Measurements from ENCODE around the gene REXO5.
A peak's percentile ranks its signal among the peaks of the same experiment; 100 is the strongest.
"Not testable (repeated sequence)": the region's sequence is repeated elsewhere in the genome, so short reads cannot be mapped to it uniquely, and the experiment has no call there.

REXO5 gene

GRCh38 chr16:20862162-20862960 lies 56.0 kb downstream of the REXO5 start:
- H3K4me3 Mint-ChIP-seq: no peak overlapping the region
- TF ChIP-seq, protein P1, sequence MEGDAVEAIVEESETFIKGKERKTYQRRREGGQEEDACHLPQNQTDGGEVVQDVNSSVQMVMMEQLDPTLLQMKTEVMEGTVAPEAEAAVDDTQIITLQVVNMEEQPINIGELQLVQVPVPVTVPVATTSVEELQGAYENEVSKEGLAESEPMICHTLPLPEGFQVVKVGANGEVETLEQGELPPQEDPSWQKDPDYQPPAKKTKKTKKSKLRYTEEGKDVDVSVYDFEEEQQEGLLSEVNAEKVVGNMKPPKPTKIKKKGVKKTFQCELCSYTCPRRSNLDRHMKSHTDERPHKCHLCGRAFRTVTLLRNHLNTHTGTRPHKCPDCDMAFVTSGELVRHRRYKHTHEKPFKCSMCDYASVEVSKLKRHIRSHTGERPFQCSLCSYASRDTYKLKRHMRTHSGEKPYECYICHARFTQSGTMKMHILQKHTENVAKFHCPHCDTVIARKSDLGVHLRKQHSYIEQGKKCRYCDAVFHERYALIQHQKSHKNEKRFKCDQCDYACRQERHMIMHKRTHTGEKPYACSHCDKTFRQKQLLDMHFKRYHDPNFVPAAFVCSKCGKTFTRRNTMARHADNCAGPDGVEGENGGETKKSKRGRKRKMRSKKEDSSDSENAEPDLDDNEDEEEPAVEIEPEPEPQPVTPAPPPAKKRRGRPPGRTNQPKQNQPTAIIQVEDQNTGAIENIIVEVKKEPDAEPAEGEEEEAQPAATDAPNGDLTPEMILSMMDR (IDR thresholded peaks at IDR 0.05; ENCODE audit: unreplicated experiment in 3 of 3): no peak
- peaks cover 42% of the 10 kb centered on the region for H3K36me3 Mint-ChIP-seq (ENCODE audit: low read depth)
- peaks cover 17% of the 10 kb centered on the region for H3K4me1 Mint-ChIP-seq
- no peaks in the 10 kb centered on the region for H3K27me3 Mint-ChIP-seq (ENCODE audit: low read depth)
- H3K9me3 Mint-ChIP-seq: no peaks in the 10 kb centered on the region
- no peak overlapping the region for H3K27ac Mint-ChIP-seq

GRCh38 chr16:20864376-20864775 lies 58.0 kb downstream of the REXO5 start:
- peaks cover 34% of the 10 kb centered on the region for H3K4me1 Mint-ChIP-seq
- H3K9me3 Mint-ChIP-seq; H3K4me3 Mint-ChIP-seq; H3K27me3 Mint-ChIP-seq (ENCODE audit: low read depth): not testable (repeated sequence)
- peak overlapping the region in 2 of 3 experiments; percentile 18 to 37 for H3K27ac Mint-ChIP-seq
- peaks cover 42% of the 10 kb centered on the region for H3K36me3 Mint-ChIP-seq (ENCODE audit: low read depth)

DNA sequence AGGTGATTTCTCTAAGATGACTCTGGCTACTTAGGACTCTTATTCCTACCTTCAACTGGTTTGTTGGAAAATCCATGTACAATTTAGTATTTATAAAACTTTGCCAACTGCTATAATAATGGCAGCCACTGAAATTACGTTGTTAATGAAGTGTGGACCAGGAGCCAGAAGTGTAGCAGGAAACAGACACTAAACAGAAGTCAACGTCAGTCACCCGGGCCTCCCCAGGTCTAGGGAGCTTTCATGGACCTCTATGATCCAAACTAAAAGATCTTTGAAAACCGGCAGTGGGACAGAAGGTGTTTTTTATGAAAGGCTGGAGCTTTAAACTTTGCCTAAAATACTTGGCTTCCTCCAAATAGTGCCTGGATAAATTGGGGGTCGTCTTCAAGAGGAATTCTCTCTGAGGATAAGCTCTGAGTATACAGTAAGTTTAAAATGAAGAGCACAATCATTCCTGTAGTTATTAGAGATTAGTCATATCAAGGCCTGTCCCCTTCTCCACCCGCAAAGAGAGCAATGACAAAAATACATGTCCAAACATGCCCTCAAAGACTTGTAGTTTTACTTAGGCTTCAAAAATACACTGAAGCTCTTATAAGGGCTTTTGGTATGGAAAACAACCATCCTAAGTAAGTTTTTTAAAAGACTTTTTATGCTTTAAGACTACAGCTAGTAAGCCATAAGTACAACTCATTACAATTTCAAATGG lies 59.2 kb downstream of the REXO5 start:
- H3K9me3 Mint-ChIP-seq: no peaks in the 10 kb centered on the region
- peaks cover 33% of the 10 kb centered on the region for H3K36me3 Mint-ChIP-seq (ENCODE audit: low read depth)
- no peaks in the 10 kb centered on the region for H3K27me3 Mint-ChIP-seq (ENCODE audit: low read depth)
- TF ChIP-seq, protein P1 (IDR thresholded peaks at IDR 0.05; ENCODE audit: unreplicated experiment in 3 of 3): no peak
- H3K4me3 Mint-ChIP-seq: no peak overlapping the region
- H3K4me1 Mint-ChIP-seq: peaks cover 38% of the 10 kb centered on the region
- H3K27ac Mint-ChIP-seq: peak overlapping the region in 2 of 3 experiments; percentile 12 to 19

DNA sequence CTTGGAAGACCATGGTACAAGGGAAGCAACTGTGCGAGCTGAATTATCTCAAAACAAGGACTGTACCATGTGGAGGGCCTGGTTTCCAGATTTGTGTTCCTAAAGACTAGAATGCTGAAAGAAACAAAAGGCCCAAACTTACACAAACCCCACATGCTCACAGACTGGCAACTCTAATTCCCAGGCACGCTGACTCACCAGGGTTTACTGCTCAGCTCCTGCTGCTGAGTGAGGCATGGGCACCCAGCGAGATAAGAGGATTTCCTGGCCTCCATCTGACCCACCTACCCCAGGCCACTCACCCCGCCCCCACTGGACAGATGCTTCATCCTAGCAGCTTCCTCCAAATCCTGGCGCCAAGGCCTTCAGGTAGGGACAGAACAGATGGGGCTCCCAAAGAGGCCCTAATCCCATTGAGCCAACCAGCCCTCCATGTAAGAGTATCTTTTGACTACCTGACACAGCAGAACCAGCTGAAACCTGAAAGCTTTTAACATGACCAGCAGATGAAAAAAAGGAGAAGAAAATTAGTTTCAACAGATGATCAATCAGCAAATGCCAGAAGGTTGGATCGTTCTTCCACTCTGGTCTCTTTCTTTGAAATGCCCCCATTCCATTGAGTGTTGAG lies 59.9 kb downstream of the REXO5 start:
- Mint-ChIP-seq H3K4me1 (peaks cover 45% of the 10 kb centered on the region), H3K27me3 (ENCODE audit: low read depth) (no peaks in the 10 kb centered on the region), H3K27ac (peak overlapping the region in 2 of 3 experiments; percentile 32 to 48), H3K9me3 (no peaks in the 10 kb centered on the region), H3K4me3 (no peak overlapping the region), H3K36me3 (ENCODE audit: low read depth) (peaks cover 28% of the 10 kb centered on the region)
- TF ChIP-seq, protein P1 (IDR thresholded peaks at IDR 0.05; ENCODE audit: unreplicated experiment in 3 of 3): no peak

DNA sequence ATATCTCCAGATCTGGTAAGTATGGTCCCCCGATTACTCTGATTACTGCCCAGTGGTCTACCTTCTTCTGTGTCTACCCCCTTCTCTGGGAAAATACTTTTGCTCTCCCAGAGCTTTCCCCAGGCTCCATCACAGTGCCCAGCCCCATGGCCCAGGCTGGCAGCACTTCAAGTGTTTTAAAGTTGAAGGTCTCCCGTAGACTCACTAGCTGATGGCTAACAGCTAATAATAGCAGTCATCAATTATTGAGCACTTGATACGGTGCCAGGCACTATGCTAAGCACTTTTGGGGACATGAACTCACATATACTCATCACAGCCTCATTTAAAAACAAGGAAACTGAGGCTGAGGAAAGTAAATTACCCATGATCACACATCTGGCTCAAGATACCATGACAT lies 60.5 kb downstream of the REXO5 start:
- peaks cover 23% of the 10 kb centered on the region for H3K36me3 Mint-ChIP-seq (ENCODE audit: low read depth)
- no peaks in the 10 kb centered on the region for H3K9me3 Mint-ChIP-seq
- H3K27ac Mint-ChIP-seq: peak overlapping the region in 2 of 3 experiments; percentile 48 to 56
- H3K4me1 Mint-ChIP-seq: peaks cover 49% of the 10 kb centered on the region
- H3K27me3 Mint-ChIP-seq (ENCODE audit: low read depth): no peaks in the 10 kb centered on the region
- TF ChIP-seq, protein P1 (IDR thresholded peaks at IDR 0.05; ENCODE audit: unreplicated experiment in 3 of 3): no peak
- H3K4me3 Mint-ChIP-seq: no peak overlapping the region

- Mint-ChIP-seq H3K27me3 (ENCODE audit: low read depth) (no peaks in the 10 kb centered on the region), H3K9me3 (no peaks in the 10 kb centered on the region), H3K4me3 (no peak overlapping the region), H3K4me1 (peaks cover 54% of the 10 kb centered on the region), H3K27ac (no peak overlapping the region), H3K36me3 (ENCODE audit: low read depth) (peaks cover 16% of the 10 kb centered on the region)
- TF ChIP-seq, protein P1 (IDR thresholded peaks at IDR 0.05; ENCODE audit: unreplicated experiment in 3 of 3): no peak
Measured at GRCh38 chr16:20867585-20867984, 61.3 kb downstream of the REXO5 start.

Measured in nephron (organoid).